ENCODE measurements around the gene ZDHHC8.
"Not testable (repeated sequence)": the region's sequence is repeated elsewhere in the genome, so short reads cannot be mapped to it uniquely, and the experiment has no call there.

ZDHHC8 gene

DNA sequence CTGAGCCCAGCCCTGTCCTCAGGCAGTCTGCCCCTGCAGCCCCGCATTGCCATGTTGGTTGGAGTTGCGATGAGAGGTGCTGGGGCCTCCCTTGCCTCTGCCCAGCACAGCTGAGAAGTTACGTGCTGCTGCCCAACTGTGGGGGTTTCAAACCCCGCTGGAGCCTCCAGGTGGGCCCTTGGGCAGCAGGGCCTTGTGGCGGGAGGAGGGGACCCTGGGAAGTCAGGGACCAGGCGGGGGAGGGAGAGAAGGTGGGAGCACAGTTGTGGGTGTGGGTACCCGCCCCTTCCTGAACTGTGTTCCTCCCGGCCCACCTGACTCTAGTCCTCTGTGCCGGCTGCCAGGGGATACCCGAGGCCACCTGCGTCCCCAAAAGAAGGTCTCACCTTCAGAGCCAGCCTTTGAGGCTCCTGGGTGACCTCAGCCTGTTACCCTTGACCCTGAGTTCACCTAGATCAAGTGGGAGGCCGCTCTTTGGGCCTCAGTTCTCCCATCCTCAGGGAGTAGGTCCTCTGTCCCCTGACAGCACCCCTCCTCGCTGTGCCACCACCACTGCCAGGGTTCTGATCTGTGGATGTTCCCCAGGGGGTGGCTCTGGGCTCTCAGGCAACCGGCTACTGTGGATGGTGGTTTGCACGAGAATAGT is 26.9 kb downstream of the ZDHHC8 start:
- no peak for DNase-seq (ENCODE audit: low read depth)

DNA sequence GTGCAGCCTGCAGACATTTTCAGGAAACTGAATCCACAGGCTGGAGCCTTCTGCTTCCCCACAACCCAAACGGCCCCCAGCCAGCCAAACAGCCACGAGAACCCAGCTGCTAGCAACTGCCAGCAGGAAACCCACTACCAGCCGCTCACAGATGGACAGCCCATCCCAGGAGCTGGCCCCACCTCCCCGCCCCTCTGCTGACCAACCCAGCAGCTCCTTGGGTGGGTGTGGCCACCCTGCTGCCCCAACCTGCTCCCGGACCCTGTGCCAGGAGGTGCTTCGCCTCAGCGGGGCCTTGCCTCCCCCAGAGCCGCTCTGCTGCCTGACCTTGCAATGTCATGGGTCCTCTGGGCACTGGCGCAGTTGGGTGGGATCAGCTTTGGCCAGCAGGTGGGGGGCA is 27.5 kb downstream of the ZDHHC8 start:
- DNase-seq (ENCODE audit: low read depth), result no peak

GRCh38 chr22:20159531-20159930 is 27.9 kb downstream of the ZDHHC8 start:
- not testable (repeated sequence) for DNase-seq (ENCODE audit: low read depth)

DNA sequence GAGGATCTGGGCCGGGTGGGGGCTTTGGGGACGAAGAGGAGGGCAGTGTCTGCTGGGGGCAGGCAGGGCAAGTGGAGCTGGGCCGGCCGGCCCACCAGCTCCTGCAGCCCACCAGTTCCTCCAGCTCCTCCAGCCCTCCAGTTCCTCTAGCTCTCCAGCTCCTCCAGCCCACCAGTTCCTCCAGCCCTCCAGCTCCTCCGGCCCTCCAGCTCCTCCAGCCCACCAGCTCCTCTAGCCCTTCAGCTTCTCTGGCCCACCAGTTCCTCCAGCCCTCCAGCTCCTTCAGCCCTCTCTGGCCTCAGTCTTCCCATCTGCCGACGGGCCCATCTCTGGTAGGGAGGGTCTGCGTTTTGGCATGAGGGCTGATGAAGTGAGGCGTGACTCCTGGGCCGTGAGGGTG is 28.4 kb downstream of the ZDHHC8 start:
- no peak for DNase-seq (ENCODE audit: low read depth)

DNA sequence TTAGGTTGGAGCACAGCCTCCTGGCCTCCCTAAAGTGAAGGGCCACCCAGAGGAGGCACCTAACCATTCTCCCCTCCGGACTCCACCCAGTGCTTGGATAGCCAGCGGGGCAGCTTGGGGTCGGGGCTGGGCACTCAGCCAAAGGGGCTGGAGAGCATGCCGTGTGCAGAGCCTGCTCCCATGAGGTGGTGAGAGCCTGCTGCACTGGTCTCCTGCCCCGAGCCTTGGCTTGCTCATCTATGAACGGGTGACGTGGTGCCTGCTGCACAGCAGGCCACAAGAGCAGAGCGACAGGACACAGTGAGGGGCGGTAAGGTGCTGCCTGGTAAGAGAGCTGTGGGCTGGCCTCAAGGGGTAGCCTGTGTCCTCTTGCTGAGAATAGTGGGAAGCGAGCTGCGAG is 33.3 kb downstream of the ZDHHC8 start:
- DNase-seq (ENCODE audit: low read depth), result no peak

DNA sequence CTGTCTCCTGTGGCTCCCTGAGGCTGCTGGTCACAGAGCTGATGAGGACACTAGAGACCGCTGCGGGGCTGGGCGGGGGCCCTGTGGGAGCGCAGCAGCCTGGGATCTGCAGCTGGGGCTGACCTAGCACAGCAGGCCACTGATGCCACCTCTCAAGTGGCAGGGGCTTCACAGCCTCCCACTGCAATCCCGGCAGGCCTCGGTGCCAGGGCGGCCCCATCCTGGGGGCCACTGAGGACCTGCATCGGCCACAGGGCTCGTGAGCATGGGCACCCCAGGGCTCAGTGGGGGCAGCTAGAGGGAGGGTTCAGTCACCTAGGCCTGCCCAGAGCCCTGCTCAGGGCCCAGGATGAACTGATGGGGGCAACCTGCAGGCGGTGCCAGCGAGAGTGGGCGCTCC is 33.8 kb downstream of the ZDHHC8 start:
- DNase-seq (ENCODE audit: low read depth), result no peak

DNA sequence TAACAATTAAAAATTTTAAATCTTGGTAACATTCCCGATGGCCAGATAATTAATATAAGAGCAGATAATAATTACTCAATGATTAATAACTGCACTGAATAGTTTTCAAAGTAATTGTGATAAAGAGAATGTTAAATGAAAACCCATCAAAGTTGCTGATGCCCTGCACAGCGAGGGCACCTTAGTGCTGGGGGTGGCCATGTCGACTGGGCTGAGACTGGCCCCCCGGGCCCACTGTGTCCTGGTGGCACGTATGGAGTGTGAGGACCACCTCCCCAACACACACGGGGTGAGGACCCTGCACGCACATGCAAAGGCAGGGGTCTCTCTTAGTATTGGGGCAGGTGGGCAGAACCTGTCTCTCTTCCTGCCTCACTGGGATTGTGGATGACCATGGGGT is 34.3 kb downstream of the ZDHHC8 start:
- no peak for DNase-seq (ENCODE audit: low read depth)

- DNase-seq (ENCODE audit: low read depth), result no peak
These were observed 35.1 kb downstream of the ZDHHC8 start for GRCh38 chr22:20166703-20167102.

DNA sequence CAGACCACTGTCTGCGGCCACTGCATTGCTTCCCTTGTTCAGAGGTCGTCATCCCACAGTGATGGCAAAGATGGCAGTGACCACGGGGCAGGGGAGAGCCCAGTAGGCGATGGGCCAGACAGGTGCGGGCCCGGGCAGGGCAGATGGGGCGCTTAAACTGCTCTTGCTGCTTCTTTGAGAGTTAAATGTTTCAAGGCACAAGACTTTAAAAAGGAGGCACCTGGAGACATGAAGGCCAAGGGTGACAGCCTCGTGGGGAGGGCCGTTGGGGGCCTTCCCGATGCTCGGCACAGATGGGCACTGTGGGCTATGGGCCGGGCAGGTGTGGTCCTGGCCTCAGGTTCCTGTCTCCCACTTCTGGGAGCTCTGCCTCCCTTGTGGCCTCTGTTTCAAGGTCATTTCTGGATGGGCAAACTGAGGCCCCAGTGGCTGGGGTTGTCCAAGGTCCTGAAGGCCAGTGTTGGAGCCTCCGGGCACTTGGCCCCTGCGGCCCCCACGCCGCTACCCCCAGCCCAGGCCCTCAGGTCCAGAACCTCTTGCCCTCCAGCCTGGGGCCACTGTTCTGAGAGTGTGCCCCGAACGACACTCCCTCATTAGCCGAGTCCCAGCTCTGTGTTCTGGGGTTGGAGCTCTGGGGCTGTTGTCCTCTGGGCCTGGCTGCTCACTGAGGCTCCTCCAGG is 36.2 kb downstream of the ZDHHC8 start:
- no peak for DNase-seq (ENCODE audit: low read depth)

GRCh38 chr22:20169253-20169822 is 37.7 kb downstream of the ZDHHC8 start:
- no peak for DNase-seq (ENCODE audit: low read depth)

DNA sequence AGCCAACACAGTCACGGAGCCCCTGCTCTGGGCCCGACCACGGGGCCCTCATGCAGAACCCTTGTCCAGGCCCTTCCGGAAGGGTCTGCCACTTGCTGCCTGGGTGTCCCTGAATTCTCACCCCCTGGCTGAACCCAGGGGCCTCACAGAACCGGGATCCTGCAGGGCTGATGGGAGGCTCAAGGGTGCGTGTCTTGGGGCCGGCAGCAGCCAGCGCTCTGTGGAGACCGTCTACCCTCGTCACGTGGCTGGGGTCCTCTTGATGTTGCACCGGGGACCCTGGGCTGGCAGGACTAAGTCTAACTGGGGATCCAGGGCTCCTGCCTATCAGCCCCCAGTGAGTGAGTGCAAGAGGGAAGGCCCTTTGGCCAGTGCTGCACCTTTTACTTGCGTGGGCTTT is 38.6 kb downstream of the ZDHHC8 start:
- DNase-seq (ENCODE audit: low read depth), result no peak

DNA sequence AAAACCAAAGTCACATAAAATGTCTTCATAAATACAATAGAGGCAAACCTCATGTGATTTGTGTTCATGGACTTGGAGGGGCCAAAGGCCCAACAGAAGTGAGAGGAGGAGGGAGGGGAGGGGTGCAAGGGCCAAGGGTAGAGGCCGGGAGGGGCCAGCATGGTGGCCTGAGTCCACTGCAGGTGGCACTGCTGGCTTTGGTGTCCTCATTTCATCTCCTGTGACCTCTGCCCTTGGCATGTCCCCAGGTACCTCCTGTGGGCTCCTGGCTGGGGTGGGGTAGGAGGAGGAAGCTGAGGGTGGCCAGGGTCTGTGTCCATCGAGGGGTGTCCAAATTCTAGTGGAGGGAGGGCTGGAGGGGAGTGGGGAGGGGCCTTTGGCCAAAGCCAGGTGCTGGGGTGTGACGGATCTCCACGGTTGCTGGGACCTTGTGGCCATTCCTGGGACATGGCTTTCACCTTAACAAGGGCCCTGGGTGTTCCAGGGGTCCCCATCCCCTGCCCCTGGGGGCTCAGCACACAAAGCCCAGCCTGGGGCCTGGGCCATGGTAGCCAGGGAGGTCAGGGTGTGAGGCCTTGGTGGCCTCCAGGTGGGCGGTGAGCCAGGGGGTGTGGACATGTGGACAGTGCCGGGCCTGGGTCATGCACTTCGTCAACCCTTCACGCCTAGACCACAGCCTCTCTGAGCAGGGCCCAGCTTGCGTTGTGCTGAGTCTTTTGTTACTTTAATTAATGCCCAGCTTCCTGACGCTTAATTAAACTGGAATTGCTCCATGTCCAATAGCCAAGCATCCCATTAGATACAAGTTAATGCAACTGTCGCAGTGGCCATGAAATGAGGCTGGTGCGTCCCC is 39.9 kb downstream of the ZDHHC8 start:
- no peak for DNase-seq (ENCODE audit: low read depth)

DNA sequence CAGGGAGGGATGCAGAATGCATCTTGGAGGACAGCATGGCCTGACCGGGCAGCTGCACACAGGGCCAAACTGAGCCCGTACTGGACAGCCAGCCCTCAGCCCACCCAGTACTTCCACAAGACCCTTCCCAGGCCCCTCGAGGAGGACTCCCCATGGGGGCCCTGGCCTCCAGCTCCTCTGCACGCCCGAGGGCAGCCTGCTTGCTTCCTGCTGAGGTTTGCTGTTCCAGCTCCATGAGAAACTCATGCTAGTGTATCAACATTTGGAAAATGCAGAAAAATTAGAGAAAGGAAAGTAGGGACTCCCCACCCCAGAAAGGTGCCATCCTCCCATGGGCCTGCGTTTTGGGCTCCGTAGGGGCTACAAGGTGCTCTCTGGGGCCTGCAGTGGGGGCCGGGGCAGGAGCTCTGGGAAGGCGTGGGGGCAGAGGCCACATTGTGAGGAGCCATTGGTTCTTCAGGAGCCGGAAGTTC is 40.6 kb downstream of the ZDHHC8 start:
- DNase-seq (ENCODE audit: low read depth), result no peak

DNA sequence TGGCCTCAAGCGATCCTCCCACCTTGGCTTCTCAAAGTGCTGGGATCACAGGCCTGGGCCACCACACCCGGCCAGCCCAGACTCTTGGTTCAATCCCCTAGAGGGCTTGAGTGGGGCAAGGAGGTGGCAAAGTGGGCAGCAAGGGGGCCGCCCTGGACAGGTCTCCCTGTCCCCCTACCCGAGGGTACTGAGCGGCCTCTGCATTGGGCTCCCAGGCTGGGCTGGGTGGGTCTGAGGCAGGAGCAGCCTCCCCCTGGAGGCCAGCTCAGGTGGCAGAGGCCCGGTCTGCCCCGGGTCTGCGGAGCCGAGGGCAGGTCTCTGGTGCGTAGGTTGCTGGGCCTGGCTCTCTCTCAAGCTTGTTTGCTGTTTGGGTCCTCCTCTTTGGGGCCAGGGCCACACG is 41.6 kb downstream of the ZDHHC8 start:
- no peak for DNase-seq (ENCODE audit: low read depth)

DNA sequence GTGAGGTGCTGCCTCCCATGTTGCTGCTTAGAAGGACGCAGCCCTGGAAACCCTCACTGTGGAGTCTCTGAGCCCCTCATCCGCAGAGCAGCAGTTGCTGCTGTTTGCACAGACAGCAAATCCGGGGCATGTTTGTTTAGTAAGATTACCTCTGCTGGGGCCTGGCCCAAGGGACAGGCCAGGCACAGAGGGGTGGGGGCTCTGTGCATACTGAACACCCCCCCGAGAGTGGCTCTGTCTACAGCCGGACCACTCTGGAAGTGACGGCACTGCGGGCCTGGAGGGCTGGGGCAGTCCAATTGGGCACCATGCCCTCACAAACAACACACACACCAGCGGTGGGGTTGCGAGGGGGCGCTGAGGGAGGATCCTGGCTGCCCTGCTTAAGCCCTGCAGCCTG is 42.2 kb downstream of the ZDHHC8 start:
- DNase-seq (ENCODE audit: low read depth), result no peak

DNA sequence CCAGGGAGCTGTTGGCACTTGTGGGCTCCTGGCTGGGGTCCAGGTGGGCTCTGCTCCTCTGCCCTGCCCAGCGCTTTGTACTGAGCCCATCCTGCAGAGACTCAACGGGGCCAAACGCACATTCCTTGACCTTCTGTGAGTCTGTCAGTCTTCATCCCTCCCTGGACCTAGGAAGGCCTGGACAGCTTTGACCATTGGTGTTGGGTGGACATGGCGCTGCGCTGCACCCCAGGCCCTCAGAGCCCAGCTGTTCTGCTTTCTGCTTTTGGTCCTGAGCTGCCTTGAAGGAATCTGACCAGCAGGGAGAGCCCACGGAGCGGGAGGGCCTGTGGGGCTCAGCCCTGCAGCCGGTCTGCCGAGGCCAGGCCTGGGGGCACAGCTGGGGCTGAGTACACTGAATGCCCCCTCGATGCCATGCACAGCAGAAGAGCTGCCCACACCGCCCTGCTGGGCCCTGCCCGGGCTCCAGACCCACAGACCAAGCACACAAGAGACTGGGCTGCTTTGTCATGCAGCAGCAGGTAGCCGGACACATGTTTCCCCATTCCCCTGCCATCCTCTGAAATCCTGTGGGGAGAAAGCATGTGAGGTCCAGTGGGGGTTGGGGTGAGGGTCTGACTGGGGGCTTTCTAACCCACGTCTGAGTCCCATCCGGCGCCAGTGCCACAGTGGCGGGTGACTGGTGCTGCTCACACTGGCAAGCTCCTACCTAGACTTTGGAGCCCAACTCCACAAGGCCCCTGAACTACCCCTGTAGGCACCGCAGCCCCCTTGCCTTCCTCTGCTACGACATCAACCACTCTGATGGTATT is 43.4 kb downstream of the ZDHHC8 start:
- no peak for DNase-seq (ENCODE audit: low read depth)

DNA sequence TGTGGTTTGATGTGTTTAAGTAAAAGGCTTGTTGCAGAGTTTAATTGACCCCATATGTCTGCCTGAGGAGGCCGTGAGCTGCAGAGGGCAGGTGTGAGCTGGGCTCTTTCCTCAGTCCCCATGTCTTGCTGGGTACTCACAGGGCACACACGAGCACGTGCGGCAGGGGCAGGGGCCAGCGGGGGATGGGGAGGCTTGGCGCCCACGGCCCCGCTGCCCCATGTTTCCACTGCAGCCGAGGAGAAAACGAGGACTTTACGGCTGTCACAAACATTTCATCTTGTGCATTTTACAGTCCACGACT is 43.9 kb downstream of the ZDHHC8 start:
- no peak for DNase-seq (ENCODE audit: low read depth)

DNA sequence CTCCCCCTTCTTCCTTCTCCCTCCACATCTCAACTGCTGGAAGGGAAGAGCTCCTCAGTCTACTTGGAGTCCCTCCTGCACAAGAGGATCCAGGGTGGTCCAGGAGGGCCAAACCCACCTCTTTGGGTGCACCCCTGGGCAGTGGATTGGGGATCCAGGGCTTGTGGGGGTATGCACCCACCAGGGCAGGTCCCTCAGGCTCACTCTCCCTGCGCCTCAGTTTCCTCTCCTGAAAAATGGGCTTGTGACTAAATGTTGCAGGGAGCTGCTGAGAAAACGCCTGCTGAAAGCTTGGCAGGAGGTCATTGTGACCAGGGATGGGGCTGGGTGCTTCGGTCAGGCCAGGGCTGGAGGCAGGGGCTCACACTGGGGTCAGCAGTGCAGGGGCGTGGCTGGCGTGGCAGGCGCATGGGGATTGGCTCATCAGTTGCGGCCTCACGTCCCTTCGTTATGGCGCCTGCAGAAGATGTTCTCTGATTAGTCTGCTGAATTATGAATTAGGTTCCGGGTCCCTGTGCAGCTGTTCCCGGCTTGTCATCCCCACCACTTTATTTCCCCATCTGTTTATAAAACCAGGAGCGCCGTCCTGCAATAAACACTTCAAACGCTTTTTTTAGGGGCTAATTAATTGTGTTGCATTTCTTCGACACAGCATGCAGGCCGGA is 44.9 kb downstream of the ZDHHC8 start:
- DNase-seq (ENCODE audit: low read depth), result no peak

- DNase-seq (ENCODE audit: low read depth), result no peak
These were observed 45.8 kb downstream of the ZDHHC8 start for GRCh38 chr22:20177217-20177911.

- DNase-seq (ENCODE audit: low read depth), result no peak
These were observed 46.7 kb downstream of the ZDHHC8 start for GRCh38 chr22:20178075-20178914.

All from stimulated activated CD8-positive, alpha-beta memory T cell treated with anti-CD3 and anti-CD28 coated beads, Interleukin-12 subunit alpha, Interleukin-12 subunit beta, amount 100 ng/mL, for 1 hour (primary cell).